SU-DHL-6 (cell line): Measurements from ENCODE around the gene KIR2DL4.
"Not testable (repeated sequence)": the region's sequence is repeated elsewhere in the genome, so short reads cannot be mapped to it uniquely, and the experiment has no call there.

Experiments used
- CTCF ChIP-seq: fragments of 200-600 bp; sonication (generic); IDR thresholded peaks from one replicate; pipeline ENCODE4 v1.5.1; 2017; ENCODE audit warnings: antibody characterized with exemption, mild to moderate bottlenecking, low read length, moderate library complexity; ENCODE audit not compliant: insufficient read depth, poor library complexity, severe bottlenecking
- EZH2phosphoT487 ChIP-seq: fragments of 200-600 bp; sonication (generic), shearing (Covaris generic); conservative IDR thresholded peaks from 2 replicates; pipeline ENCODE4 v1.6.1; 2018; ENCODE audit warnings: mild to moderate bottlenecking, antibody characterized with exemption, low read length, moderate library complexity, mixed read lengths

DNA sequence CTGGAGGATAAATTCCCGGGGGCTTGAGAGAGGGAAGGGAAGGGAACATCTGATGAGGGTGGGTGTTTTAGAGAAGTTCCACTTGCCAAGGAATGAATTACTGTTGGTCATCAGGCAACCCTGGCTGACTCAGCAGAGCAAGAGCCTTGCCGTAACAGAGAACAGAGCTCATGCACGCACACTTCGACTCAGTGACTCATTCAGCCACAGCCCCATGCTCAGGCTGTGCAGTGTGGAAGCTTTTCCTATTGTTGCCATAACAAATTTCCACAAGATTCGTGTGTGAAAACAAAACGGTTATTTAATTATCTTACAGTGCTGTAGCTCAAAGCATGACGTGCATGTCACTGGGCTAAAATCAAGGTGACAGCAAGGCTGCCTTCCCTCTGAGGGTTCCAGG is 56.0 kb downstream of the KIR2DL4 start:
- TF ChIP-seq CTCF, EZH2phosphoT487: not testable (repeated sequence)
